ENCODE measurements around the gene SPDEF. TPM values are rescaled to one million over a fixed set of nuclear protein-coding genes. Genes with fewer than 3 reads are reported as not detected.

SPDEF gene
- total RNA-seq, 2 experiments from 2014 or later: not detected

DNA sequence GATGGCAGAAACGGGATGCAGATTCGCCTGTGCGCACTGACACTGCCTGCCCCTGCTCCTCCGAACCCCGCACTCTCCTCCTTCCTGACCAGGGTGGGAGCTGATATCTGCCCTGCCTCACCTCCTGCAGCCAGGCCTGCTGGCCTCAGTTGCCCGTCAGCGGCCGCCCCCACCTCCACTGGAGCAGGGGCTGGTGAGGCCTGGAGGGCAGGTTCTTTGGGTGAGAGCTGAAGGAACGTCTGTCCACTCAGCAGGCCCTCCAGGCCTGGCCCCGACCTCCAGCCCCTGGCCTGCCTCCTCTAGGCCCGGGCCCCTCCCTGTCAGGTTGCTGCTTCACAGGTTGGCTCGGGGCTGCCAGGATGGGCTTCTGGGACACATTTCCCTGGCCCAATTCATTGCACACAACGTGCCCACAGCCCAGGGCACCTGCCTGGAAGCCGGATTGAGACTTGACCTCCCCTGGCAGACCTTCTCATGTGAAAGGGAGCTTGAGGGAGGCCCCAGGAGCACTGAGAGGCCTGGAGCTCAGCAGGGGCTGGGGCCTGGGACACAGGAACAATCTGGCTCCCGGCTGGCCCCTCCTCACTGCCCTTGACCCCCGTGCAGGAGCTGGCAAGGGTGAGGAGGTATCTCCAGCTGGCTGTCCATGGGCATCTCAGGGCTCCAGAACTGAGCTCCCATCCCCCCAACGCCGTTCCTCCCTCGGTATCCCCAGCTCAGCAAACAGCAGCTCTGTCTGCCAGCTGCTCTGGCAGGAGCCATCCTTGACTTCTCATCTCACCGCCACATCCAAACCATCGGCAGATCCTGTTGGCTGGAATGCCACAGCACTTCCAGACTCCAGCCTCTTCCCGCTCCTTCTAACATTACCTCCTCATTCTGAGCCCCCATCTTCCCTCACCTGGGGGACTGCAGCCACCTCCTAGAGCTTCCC is 39.5 kb downstream of the SPDEF start:
- Mint-ChIP-seq H3K9me3 (no peaks in the 10 kb centered on the region), H3K27ac (no peak overlapping the region)
- POLR2A ChIA-PET: no interaction called here

DNA sequence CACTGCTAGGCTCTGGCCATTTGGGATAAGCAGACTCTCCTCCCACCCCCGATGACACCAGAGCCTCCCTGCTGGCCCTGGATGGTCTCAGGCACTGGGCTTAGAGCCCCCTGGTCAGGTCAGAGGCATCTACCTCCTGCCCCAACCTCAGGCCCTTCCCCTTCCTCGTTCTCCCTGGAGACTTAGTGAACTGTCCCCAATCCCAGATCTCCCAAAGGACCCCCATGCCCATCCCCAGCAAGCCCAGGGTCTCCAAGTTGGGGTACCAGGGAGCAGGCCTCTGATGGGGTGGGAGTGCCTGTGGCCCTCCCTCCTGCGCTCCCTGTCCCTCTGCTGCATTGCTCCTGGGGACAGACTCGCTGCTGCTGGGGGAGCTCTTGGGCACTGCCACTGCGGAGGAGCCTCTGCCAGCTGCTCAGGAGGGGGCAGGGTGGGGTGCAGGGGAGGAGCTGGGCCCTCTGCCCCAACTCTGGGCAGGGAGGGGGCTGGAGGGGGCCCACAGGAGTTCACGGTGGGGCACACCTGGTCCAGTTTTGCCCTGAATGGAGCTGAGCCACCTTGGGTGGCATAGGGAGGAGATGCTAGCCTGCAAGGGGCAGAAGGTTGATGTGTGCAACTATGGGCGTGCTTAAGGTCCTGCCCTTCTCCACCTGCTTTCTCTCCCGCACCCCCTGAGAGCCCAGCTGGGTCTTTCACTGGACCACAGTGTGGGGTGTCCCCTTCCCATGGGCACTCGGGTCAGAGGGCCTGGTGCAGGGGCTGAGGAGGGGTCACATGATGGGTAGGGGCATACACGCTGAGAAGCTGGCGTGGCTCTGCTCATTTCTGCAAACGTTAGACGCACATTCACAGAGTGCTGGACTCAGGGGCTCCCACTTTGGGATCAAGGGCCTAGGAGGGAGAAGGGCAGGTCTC is 40.4 kb downstream of the SPDEF start:
- no peak overlapping the region for H3K27ac Mint-ChIP-seq
- POLR2A ChIA-PET: no interaction called here
- no peak for DNase-seq
- H3K9me3 Mint-ChIP-seq: no peaks in the 10 kb centered on the region
- H3K4me1 Mint-ChIP-seq: no peaks in the 10 kb centered on the region
- H3K36me3 Mint-ChIP-seq (ENCODE audit: low read depth): no peaks in the 10 kb centered on the region
- peaks cover 3% of the 10 kb centered on the region for H3K27me3 Mint-ChIP-seq
- H3K4me3 Mint-ChIP-seq: no peak overlapping the region
- CTCF ChIA-PET: interaction anchor here (1.0 to 1.1 kb wide), 2 partner anchors 28 to 56 kb away, joined by 3 read pairs; no protein-coding TSS in a partner anchor

More for the DNA sequence above, 39.5 kb downstream of the SPDEF start:
- no peaks in the 10 kb centered on the region for H3K36me3 Mint-ChIP-seq (ENCODE audit: low read depth)
- H3K4me1 Mint-ChIP-seq: no peaks in the 10 kb centered on the region
- CTCF ChIA-PET: interaction anchor here (0.6 to 1.9 kb wide), 5 partner anchors 12 to 259 kb away, joined by 3 to 4 read pairs (median 3); no protein-coding TSS in a partner anchor
- H3K4me3 Mint-ChIP-seq: no peak overlapping the region
- DNase-seq: no peak
- H3K27me3 Mint-ChIP-seq: peaks cover 3% of the 10 kb centered on the region

DNA sequence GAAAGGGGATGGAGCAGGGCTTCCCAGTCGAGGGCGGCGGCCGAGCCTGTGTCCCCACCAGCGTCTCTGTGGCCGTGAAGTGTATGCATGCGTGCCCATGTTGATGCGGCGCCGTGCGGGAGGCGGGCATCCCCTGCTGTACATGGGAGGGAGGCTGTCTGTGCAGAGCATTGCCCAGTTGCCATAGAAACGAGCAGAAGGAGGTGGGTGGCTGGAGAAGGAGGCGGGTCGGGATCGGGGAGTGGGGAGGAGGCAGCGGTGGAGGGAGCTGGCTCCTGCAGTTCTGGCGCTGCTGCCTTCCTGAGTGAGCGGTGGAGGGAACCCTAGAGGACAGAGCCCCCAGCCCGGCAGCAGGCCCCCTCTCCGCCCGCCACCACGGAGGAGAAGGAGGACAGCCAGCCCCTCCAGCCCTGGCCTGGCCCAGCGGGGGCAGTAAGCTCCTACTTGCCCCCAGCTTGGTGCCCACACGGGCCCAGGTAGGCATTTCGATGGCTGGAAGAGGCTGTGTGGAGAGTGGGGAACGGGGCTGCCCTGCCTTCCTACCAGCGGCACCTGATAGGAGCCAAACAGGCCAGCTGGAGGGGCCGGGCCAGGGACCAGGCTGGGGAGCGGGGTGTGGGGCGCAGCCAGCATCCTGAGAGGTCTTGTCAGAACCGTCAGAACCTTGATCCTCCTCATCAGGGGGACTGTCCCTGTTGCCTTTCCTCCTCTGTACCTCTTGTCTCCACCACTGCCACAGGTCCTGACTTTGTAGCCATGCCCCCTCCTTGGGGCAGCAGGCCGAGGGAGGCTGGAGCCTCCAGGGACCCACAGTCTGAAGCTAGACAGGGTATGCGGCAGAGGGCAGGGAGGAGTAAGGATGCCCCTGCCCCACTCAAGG is 41.3 kb downstream of the SPDEF start:
- DNase-seq: no peak
- CTCF ChIA-PET: no interaction called here
- H3K27ac Mint-ChIP-seq: peak overlapping the region; percentile 17
- H3K9me3 Mint-ChIP-seq: peaks cover 6% of the 10 kb centered on the region
- H3K4me3 Mint-ChIP-seq: no peak overlapping the region
- H3K36me3 Mint-ChIP-seq (ENCODE audit: low read depth): no peaks in the 10 kb centered on the region
- no peaks in the 10 kb centered on the region for H3K4me1 Mint-ChIP-seq
- POLR2A ChIA-PET: no interaction called here
- H3K27me3 Mint-ChIP-seq: peaks cover 6% of the 10 kb centered on the region

DNA sequence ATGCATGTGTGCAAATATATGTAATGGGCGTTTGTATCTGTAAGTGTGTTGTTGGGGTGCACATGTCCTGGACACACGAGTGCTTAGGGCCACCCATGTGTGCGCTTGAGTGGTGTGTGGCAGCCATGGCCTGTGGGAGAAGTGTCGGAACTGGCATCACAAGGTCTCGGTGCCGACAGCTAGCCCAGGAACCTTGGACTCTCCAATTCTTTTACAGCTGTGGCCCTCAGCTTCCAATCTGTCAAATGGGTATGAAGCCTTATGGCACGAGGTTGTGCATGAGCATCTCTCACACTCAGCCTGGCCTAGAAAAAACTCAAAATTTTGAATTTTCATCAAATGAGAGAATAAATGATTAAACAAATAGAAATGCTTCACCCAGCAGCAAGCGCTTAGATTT is 42.0 kb downstream of the SPDEF start:
- no peaks in the 10 kb centered on the region for H3K36me3 Mint-ChIP-seq (ENCODE audit: low read depth)
- no peaks in the 10 kb centered on the region for H3K4me1 Mint-ChIP-seq
- no peak for DNase-seq
- peaks cover 6% of the 10 kb centered on the region for H3K27me3 Mint-ChIP-seq
- POLR2A ChIA-PET: no interaction called here
- no peak overlapping the region for H3K27ac Mint-ChIP-seq
- peaks cover 8% of the 10 kb centered on the region for H3K9me3 Mint-ChIP-seq
- CTCF ChIA-PET: no interaction called here
- H3K4me3 Mint-ChIP-seq: no peak overlapping the region

DNA sequence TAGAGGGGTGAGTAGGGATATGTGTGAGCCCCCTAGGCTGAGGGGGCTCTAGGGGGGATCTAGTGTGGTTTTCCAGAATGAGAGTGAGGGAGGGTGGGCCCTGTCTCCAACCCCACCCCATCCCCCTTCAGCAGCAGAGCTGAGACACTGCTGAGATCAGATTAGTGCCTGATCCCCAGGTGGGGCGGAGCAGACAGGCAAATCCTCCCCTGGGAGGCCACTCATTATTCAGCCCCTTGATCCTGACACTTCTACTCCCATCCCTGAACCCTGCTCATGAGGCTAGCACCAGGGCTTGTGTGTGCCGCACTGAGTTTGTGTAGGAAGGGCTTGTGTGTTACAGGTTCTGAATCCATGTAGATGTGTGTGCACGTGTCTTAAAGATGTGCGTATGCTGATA is 42.5 kb downstream of the SPDEF start:
- DNase-seq: no peak
- ChIA-PET CTCF (no interaction called here), POLR2A (no interaction called here)
- H3K27ac Mint-ChIP-seq: no peak overlapping the region
- peaks cover 9% of the 10 kb centered on the region for H3K9me3 Mint-ChIP-seq
- peaks cover 6% of the 10 kb centered on the region for H3K27me3 Mint-ChIP-seq
- no peaks in the 10 kb centered on the region for H3K36me3 Mint-ChIP-seq (ENCODE audit: low read depth)
- H3K4me3 Mint-ChIP-seq: no peak overlapping the region
- H3K4me1 Mint-ChIP-seq: no peaks in the 10 kb centered on the region

DNA sequence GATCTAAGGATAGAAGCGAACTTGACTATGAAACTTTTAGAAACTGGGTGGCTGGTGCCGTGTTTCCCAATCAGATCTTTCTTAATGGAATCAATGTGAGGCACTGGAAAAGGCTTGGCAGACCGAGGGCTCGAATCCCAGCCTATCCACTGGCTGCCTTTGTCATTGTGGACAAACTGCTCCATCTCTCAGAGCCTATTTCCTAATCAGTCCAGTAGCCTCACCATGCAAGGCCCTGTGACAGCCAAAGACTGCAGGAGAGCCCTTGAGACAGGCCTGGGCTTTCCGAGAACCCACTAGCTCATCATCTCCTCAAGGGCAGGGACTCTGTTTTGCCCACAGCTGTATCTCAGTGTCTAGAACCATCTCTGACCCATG is 43.4 kb downstream of the SPDEF start:
- ChIA-PET CTCF (interaction anchor here (1.0 kb wide), 1 partner anchor 328 kb away, joined by 3 read pairs; no protein-coding TSS in a partner anchor), POLR2A (no interaction called here)
- Mint-ChIP-seq H3K27me3 (peaks cover 6% of the 10 kb centered on the region), H3K4me3 (no peak overlapping the region), H3K9me3 (peaks cover 9% of the 10 kb centered on the region), H3K36me3 (ENCODE audit: low read depth) (no peaks in the 10 kb centered on the region), H3K4me1 (no peaks in the 10 kb centered on the region), H3K27ac (no peak overlapping the region)
- no peak for DNase-seq

DNA sequence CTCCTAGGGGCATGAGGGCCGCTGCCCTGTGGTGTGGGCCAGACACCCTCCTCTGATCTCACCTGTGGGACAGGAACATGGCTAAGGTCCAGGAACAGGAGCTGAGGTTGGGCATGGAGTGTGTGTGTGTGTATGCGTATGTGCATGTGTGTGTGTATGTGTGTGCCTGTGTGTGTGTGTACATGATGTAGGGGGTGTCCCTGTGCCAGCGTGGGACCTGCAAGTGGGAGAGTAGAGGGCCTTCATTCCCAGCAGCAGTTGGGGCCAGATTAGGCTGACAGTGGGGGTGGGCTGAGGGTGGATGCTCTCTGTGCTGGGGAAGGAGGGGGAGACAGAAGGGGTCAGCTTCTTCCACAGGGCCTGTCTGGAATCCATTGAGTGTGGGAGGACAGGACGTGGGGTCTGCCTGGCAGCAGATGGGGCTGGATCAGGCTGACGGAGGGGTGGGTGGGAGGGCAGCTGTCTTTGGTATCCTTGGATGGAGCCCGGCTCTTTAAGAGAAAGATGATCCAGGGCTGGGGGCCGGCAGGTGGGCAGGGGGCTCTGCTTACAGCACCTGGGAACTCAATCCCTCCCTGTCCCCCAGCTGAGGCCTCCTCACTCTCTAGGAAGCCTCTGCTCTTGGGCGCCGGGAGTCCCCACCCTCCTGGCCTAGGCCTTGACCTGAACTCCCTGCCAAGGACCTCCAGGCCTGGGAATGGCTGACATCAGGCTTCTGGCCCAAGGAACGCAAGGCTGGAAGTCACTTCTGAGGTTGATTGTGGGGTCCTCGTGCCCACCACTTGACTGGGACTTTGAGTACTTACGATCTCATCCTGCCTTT is 44.0 kb downstream of the SPDEF start:
- H3K36me3 Mint-ChIP-seq (ENCODE audit: low read depth): no peaks in the 10 kb centered on the region
- DNase-seq: no peak
- peaks cover 9% of the 10 kb centered on the region for H3K9me3 Mint-ChIP-seq
- peaks cover 6% of the 10 kb centered on the region for H3K27me3 Mint-ChIP-seq
- no peak overlapping the region for H3K27ac Mint-ChIP-seq
- ChIA-PET POLR2A (no interaction called here), CTCF (interaction anchor here (1.0 kb wide), 1 partner anchor 329 kb away, joined by 3 read pairs; no protein-coding TSS in a partner anchor)
- H3K4me1 Mint-ChIP-seq: no peaks in the 10 kb centered on the region
- H3K4me3 Mint-ChIP-seq: no peak overlapping the region

DNA sequence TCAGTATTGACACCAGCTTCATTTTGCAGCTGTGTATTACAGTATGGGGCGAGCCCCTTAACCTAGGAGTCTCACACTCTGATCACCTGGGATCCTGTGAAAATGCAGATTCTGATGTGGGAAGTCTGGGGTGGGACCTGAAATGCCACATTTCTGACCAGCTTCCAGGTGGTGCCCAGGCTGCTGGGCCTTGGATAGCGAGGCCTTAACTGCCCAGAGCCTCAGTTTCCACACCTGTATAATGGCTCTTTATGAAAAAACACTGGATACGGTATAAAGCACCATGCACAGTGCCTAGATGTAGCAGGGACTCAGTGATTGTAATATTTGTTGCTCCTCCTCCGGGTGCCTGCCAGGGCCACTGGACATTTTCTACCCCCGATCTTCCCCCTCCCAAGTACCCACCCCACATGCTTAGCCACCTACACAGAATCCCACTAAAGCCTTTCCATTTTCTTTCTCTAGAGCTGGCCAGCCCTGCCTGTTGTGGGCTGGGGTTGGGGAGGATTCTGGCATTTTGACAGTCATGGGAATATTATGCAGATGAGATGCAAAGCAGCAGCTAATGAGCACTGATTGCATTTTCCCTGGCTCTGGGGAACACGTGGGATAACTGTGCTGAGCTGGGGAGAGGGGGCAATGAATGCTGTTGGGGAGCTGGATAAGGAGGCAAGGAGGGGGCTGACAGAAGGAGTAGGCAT is 44.8 kb downstream of the SPDEF start:
- no peak overlapping the region for H3K4me3 Mint-ChIP-seq
- POLR2A ChIA-PET: no interaction called here
- H3K27me3 Mint-ChIP-seq: peaks cover 6% of the 10 kb centered on the region
- CTCF ChIA-PET: no interaction called here
- no peaks in the 10 kb centered on the region for H3K36me3 Mint-ChIP-seq (ENCODE audit: low read depth)
- peaks cover 9% of the 10 kb centered on the region for H3K9me3 Mint-ChIP-seq
- DNase-seq: no peak
- H3K27ac Mint-ChIP-seq: no peak overlapping the region
- H3K4me1 Mint-ChIP-seq: no peaks in the 10 kb centered on the region

DNA sequence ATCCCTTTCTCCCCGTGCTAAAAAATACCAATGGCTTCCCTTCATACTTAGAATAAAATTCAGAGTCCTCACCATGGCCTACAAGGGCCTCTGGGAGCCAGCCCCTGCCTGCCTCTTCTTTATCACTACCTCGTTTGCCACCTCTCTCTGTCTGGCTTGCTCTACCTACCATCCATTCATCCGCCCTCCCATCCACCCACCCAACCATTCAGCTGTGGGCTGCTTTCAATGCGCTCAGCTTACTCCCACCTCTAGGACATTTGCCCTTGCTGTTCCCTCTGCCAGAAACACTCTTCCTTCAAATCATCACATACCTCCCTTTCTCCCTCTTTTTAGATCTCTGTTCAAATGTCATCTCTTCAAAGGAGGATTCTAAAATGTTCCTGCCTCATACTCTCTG is 45.8 kb downstream of the SPDEF start:
- H3K36me3 Mint-ChIP-seq (ENCODE audit: low read depth): no peaks in the 10 kb centered on the region
- peaks cover 6% of the 10 kb centered on the region for H3K27me3 Mint-ChIP-seq
- no peak for DNase-seq
- no peak overlapping the region for H3K4me3 Mint-ChIP-seq
- no peak overlapping the region for H3K27ac Mint-ChIP-seq
- ChIA-PET CTCF (no interaction called here), POLR2A (no interaction called here)
- peaks cover 9% of the 10 kb centered on the region for H3K9me3 Mint-ChIP-seq
- no peaks in the 10 kb centered on the region for H3K4me1 Mint-ChIP-seq

DNA sequence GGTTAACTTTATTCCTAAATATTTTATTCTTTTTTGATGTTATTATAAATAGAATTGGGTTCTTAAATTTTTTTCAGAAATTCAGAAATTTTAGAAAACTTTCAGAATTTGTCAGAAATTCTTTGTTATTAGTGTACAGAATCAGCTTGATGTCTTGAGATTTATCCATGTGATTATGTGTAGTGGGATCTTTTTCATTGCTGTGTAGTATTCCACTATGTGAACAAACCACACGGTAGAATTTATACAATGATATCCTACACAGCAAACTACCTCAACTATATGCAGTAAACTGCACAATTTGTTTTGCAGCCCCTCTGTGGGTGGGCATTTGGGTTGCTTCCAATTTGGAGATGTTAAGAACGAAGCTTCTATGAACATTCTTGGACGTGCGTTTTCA is 46.3 kb downstream of the SPDEF start:
- CTCF ChIA-PET: no interaction called here
- H3K4me3 Mint-ChIP-seq: no peak overlapping the region
- POLR2A ChIA-PET: no interaction called here
- H3K27me3 Mint-ChIP-seq: peaks cover 6% of the 10 kb centered on the region
- peaks cover 9% of the 10 kb centered on the region for H3K9me3 Mint-ChIP-seq
- no peak overlapping the region for H3K27ac Mint-ChIP-seq
- no peaks in the 10 kb centered on the region for H3K4me1 Mint-ChIP-seq
- no peak for DNase-seq
- no peaks in the 10 kb centered on the region for H3K36me3 Mint-ChIP-seq (ENCODE audit: low read depth)

DNA sequence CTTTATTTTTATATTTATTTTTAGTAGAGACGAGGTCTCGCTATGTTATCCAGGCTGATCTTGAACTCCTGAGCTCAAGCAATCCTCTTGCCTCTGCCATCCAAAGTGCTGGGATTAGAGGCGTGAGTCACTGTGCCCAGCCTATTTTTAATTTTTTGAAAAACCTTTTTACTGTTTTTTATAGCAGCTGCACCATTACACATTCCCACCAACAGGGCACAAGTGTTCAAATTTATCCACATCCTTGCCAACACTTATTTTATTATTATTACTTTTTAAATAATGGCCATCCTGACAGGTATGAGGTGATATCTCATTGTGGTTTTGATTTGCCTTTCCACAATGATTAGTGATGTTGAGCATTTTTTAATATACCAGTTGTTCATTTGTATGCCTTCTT is 47.7 kb downstream of the SPDEF start:
- POLR2A ChIA-PET: no interaction called here
- Mint-ChIP-seq H3K27ac (no peak overlapping the region), H3K4me1 (no peaks in the 10 kb centered on the region), H3K36me3 (ENCODE audit: low read depth) (no peaks in the 10 kb centered on the region), H3K27me3 (peaks cover 3% of the 10 kb centered on the region), H3K4me3 (no peak overlapping the region), H3K9me3 (peaks cover 9% of the 10 kb centered on the region)
- no peak for DNase-seq
- CTCF ChIA-PET: no interaction called here

Measured in activated CD4-positive, alpha-beta T cell treated with anti-CD3 and anti-CD28 coated beads, Interleukin-2, amount 10 ng/mL, durations not matched to agents 7 days and 5 days (primary cell).